Natural killer cell treated with Interleukin-12 subunit alpha and Interleukin-12 subunit beta and Interleukin-15 and Interleukin-18, amount 100 ng/mL, for 72 hours (primary cell): ENCODE results near the gene ZNF730. TPM values are rescaled to one million over a fixed set of nuclear protein-coding genes. Genes with fewer than 3 reads are reported as not detected.
"Not testable (repeated sequence)": the region's sequence is repeated elsewhere in the genome, so short reads cannot be mapped to it uniquely, and the experiment has no call there.

Source experiments
- ATAC-seq, 2 donors: fragments of 150-1000 bp; cut with Tn5 transposase in 1 of 2; sonication (Bioruptor Pico), chemical (Tn5 transposase) in 1 of 2; 2 replicates each; pipeline ENCODE4 v1.10.0; 2021
- DNase-seq: peaks from one replicate; pipeline ENCODE4 v3.0.0; 2022; ENCODE audit warnings: low spot score
- H3K27ac Mint-ChIP-seq, 2 donors: 1 replicate in 1 of 2; 2 replicates in 1 of 2; pipeline ENCODE4 v1.8.0; 2022; ENCODE audit warnings: mixed read lengths in 2 of 2, mild to moderate bottlenecking in 1 of 2, moderate library complexity in 1 of 2
- H3K27me3 Mint-ChIP-seq, 2 donors: 1 replicate in 1 of 2; 2 replicates in 1 of 2; pipeline ENCODE4 v1.8.0; 2022; ENCODE audit warnings: mixed read lengths in 2 of 2
- H3K36me3 Mint-ChIP-seq: one replicate; pipeline ENCODE4 v1.8.0; 2022; ENCODE audit warnings: mixed read lengths
- H3K4me1 Mint-ChIP-seq, 2 donors: 1 replicate in 1 of 2; 2 replicates in 1 of 2; pipeline ENCODE4 v1.8.0; 2022; ENCODE audit warnings: low read depth in 2 of 2, mixed read lengths in 2 of 2, mild to moderate bottlenecking in 1 of 2
- H3K4me3 Mint-ChIP-seq: one replicate; pipeline ENCODE4 v1.8.0; 2022; ENCODE audit warnings: mixed read lengths
- H3K9me3 Mint-ChIP-seq: 2 replicates; pipeline ENCODE4 v1.8.0; 2022; ENCODE audit warnings: mixed read lengths
- total RNA-seq, 2 donors: library from RNA; stranded (reverse); gene quantifications; one replicate each; pipeline ENCODE4 v1.2.3, GENCODE V29; 2022

Gene ZNF730
- total RNA-seq, 2 donors from 2014 or later = 1.00 to 1.3 TPM

DNA sequence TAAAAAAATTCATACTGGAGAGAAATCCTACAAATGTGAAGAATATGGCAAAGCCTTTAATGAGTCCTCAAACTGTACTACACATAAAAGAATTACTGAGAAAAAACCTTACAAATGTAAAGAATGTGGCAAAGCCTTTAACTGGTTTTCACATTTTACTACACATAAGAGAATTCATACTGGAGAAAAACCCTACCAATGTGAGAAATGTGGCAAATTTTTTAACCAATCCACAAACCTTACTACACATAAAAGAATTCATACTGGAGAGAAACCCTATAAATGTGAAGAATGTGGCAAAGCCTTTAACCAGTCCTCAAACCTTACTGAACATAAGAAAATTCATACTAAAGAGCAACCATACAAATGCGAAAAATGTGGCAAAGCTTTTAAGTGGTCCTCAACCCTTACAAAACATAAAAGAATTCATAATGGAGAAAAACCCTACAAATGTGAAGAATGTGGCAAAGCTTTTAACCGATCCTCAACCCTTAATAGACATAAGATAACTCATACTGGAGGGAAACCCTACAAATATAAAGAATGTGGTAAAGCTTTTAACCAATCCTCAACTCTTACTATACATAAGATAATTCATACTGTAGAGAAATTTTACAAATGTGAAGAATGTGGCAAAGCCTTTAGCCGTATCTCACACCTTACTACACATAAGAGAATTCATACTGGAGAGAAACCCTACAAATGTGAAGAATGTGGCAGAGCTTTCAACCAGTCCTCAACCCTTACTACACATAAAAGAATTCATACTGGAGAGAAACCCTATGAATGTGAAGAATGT lies 29.0 kb downstream of the ZNF730 start:
- Mint-ChIP-seq H3K27ac (no peak overlapping the region), H3K4me3 (no peak overlapping the region), H3K27me3 (no peaks in the 10 kb centered on the region), H3K36me3 (peaks cover 25% of the 10 kb centered on the region), H3K4me1 (no peaks in the 10 kb centered on the region), H3K9me3 (peaks cover 13% of the 10 kb centered on the region)
- ATAC-seq (no peak), DNase-seq (no peak)

DNA sequence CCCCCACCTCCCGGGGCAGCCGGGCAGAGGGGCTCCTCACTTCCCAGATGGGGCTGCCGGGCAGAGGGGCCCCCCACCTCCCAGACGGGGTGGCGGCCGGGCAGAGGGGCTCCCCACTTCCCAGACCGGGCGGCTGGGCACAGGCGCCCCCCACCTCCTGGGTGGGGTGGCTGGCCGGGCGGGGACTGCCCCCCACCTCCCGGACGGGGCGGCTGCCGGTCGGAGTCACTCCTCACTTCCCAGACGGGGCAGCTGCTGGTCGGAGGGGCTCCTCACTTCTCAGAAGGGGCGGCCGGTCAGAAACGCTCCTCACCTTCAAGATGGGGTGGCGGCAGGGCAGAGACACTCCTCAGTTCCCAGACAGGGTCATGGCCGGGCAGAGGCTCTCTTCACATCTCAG lies 43.9 kb downstream of the ZNF730 start:
- no peak for ATAC-seq
- DNase-seq = no peak
- H3K4me3 Mint-ChIP-seq = no peak overlapping the region
- H3K4me1 Mint-ChIP-seq = no peaks in the 10 kb centered on the region
- H3K9me3 Mint-ChIP-seq = peaks cover 5% of the 10 kb centered on the region
- H3K27me3 Mint-ChIP-seq = no peaks in the 10 kb centered on the region
- H3K27ac Mint-ChIP-seq = no peak overlapping the region
- peaks cover 22% of the 10 kb centered on the region for H3K36me3 Mint-ChIP-seq

DNA sequence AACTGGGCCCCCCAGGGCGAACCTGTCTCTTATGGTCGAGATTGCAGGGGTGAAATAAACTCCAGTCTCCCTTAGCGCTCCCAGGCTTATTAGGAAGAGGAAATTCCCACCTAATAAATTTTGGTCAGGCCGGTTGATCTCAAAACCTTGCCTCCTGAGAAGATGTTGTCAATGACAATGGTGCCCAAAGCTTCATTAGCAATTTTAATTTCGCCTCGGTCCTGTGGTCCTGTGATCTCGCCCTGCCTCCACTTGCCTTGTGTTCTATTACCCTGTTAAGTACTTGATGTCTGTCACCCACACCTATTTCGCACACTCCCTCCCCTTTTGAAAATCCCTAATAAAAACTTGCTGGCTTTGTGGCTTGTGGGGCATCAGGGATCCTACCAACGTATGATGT lies 51.5 kb downstream of the ZNF730 start:
- not testable (repeated sequence) for H3K9me3 Mint-ChIP-seq, H3K4me1 Mint-ChIP-seq, H3K27me3 Mint-ChIP-seq

DNA sequence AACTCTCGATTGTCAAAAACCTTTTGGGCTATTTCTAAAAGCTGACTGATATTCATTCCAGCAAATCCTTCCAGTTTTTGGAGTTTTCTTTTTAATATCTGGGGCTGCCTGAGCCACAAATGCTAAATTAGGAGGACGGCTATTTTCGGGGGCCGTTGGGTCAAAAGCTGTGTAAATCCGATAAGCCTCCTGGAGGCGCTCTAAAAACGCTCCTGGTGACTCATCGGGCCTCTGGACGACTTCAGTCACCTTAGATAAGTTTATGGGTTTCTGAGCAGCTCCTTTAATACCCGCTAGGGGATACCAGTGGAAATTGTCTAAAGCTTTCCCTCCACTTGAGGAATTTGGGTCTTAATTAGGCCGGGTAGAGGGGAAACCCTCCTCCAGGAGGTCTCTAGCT lies 66.4 kb downstream of the ZNF730 start:
- Mint-ChIP-seq H3K4me3 (no peak overlapping the region), H3K4me1 (no peaks in the 10 kb centered on the region), H3K36me3 (peaks cover 21% of the 10 kb centered on the region), H3K9me3 (peaks cover 37% of the 10 kb centered on the region), H3K27me3 (no peaks in the 10 kb centered on the region), H3K27ac (no peak overlapping the region)
- ATAC-seq (no peak), DNase-seq (no peak)

More for the DNA sequence above, 51.5 kb downstream of the ZNF730 start:
- H3K4me3 Mint-ChIP-seq, DNase-seq, H3K36me3 Mint-ChIP-seq, H3K27ac Mint-ChIP-seq, ATAC-seq: not testable (repeated sequence)

DNA sequence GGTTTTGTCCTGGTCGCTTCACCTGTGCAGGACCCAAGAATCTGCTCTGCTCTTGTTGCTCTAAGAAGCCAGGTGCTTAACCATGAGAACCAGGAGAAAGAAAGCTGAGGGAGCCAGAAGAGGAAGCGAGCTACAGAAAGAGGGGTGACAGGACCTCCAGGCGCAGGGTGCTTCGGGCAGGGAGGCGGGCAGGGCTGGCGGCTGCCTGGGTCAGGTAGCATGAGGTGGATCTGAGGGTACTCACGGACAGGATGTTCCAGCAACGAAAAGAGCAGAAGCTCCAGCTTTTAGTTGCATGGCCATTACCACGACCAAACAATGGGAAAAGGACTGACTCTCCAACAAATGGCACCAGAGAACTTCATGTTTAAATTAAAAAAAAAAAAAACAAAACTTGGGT lies 73.5 kb downstream of the ZNF730 start:
- H3K9me3 Mint-ChIP-seq = peaks cover 5% of the 10 kb centered on the region
- H3K36me3 Mint-ChIP-seq = no peaks in the 10 kb centered on the region
- H3K27me3 Mint-ChIP-seq = no peaks in the 10 kb centered on the region
- no peak overlapping the region for H3K4me3 Mint-ChIP-seq
- no peaks in the 10 kb centered on the region for H3K4me1 Mint-ChIP-seq
- no peak overlapping the region for H3K27ac Mint-ChIP-seq
- DNase-seq = no peak
- ATAC-seq = no peak

Other genes starting within 250 kb of the ZNF730 start
- not detected for gene ZNF728, start 113.8 kb upstream of the ZNF730 start, total RNA-seq
- 10 to 100 TPM in 1 of 2 donors, 1 to 10 TPM in 1; 9.3 to 12.3 TPM for gene ZNF724, start 133.4 kb downstream of the ZNF730 start, total RNA-seq